Lower lobe of right lung (tissue), 1 donor: ENCODE measurements around the gene CACNA1C. TPM values are rescaled to one million over a fixed set of nuclear protein-coding genes. Genes with fewer than 3 reads are reported as not detected.

Experiments
- total RNA-seq: library from RNA; stranded (reverse); fragmentation: NEBNext Ultra II Directional; extraction: Animal tissue kit (Norgen Biotek cat#: 25700); gene quantifications from one replicate; pipeline ENCODE4 v1.2.1, GENCODE V29; 2021
- donor health status: DM: no; HTN: yes; CAD: no; lungs with severe emphysema.

Gene CACNA1C
- total RNA-seq, 1 donor from 2014 or later: 8.4 TPM

Other genes with a start within 250 kb of the CACNA1C start
- gene LRTM2, start 232.4 kb upstream of the CACNA1C start, total RNA-seq: not detected
- gene CACNA2D4, start 134.3 kb upstream of the CACNA1C start, total RNA-seq: 7.0 TPM
- gene DCP1B, start 48.5 kb upstream of the CACNA1C start, total RNA-seq: 12.4 TPM